Measurements from ENCODE around the gene ECSIT.
"Not testable (repeated sequence)": the region's sequence is repeated elsewhere in the genome, so short reads cannot be mapped to it uniquely, and the experiment has no call there.

ECSIT gene

GRCh38 chr19:11528551-11529341 lies at the start of gene ECSIT:
TSS of gene ECSIT (minus strand) at chr19:11529134. CDS start at chr19:11519170, 9,964 bp downstream.
- peak; percentile 55 for TF ChIP-seq POLR2A (IDR thresholded peaks at IDR 0.05; ENCODE audit: low read length)
- TF ChIP-seq GATA1 (IDR thresholded peaks at IDR 0.05; ENCODE audit: low read depth, low read length) = no peak
- peak; percentile 97 for DNase-seq

GRCh38 chr19:11577451-11578257 lies 48.7 kb upstream of the ECSIT start, which contains the start of gene ACP5:
TSS of gene ACP5 (minus strand) at chr19:11577645. CDS start at chr19:11577317, 328 bp downstream.
- TF ChIP-seq POLR2A (IDR thresholded peaks at IDR 0.05; ENCODE audit: low read length) (no peak), GATA1 (IDR thresholded peaks at IDR 0.05; ENCODE audit: low read depth, low read length) (no peak)
- DNase-seq = no peak

GRCh38 chr19:11576227-11576626 lies 47.3 kb upstream of the ECSIT start:
- DNase-seq = no peak
- TF ChIP-seq POLR2A (IDR thresholded peaks at IDR 0.05; ENCODE audit: low read length) = no peak
- TF ChIP-seq GATA1 (IDR thresholded peaks at IDR 0.05; ENCODE audit: low read depth, low read length) = no peak

- DNase-seq = no peak
- TF ChIP-seq GATA1 (IDR thresholded peaks at IDR 0.05; ENCODE audit: low read depth, low read length) = no peak
- TF ChIP-seq POLR2A (IDR thresholded peaks at IDR 0.05; ENCODE audit: low read length) = no peak
Measured at GRCh38 chr19:11574689-11575088, 45.8 kb upstream of the ECSIT start.

- not testable (repeated sequence) for DNase-seq
Measured at GRCh38 chr19:11573763-11574162, 44.8 kb upstream of the ECSIT start.

- not testable (repeated sequence) for DNase-seq
Measured at GRCh38 chr19:11573354-11573753, 44.4 kb upstream of the ECSIT start.

GRCh38 chr19:11570039-11570462 lies 41.1 kb upstream of the ECSIT start:
- no peak for DNase-seq
- no peak for TF ChIP-seq GATA1 (IDR thresholded peaks at IDR 0.05; ENCODE audit: low read depth, low read length)
- TF ChIP-seq POLR2A (IDR thresholded peaks at IDR 0.05; ENCODE audit: low read length) = no peak

GRCh38 chr19:11566164-11566563 lies 37.2 kb upstream of the ECSIT start:
- no peak for DNase-seq
- TF ChIP-seq GATA1 (IDR thresholded peaks at IDR 0.05; ENCODE audit: low read depth, low read length) (no peak), POLR2A (IDR thresholded peaks at IDR 0.05; ENCODE audit: low read length) (no peak)

GRCh38 chr19:11565649-11565980 lies 36.7 kb upstream of the ECSIT start:
- not testable (repeated sequence) for DNase-seq

GRCh38 chr19:11564082-11564807 lies 35.3 kb upstream of the ECSIT start:
- DNase-seq = not testable (repeated sequence)

GRCh38 chr19:11563532-11563931 lies 34.6 kb upstream of the ECSIT start:
- peak; percentile 83 to 84 for DNase-seq
- TF ChIP-seq GATA1 (IDR thresholded peaks at IDR 0.05; ENCODE audit: low read depth, low read length) (no peak), POLR2A (IDR thresholded peaks at IDR 0.05; ENCODE audit: low read length) (peak; percentile 51)

GRCh38 chr19:11560404-11561051 lies 31.6 kb upstream of the ECSIT start:
- DNase-seq = peak; percentile 94 to 97
- TF ChIP-seq GATA1 (IDR thresholded peaks at IDR 0.05; ENCODE audit: low read depth, low read length) (no peak), POLR2A (IDR thresholded peaks at IDR 0.05; ENCODE audit: low read length) (peak; percentile 38)

- TF ChIP-seq POLR2A (IDR thresholded peaks at IDR 0.05; ENCODE audit: low read length) (peak; percentile 98), GATA1 (IDR thresholded peaks at IDR 0.05; ENCODE audit: low read depth, low read length) (no peak)
- peak; percentile 99 for DNase-seq
Measured at GRCh38 chr19:11558881-11559828, 30.2 kb upstream of the ECSIT start, which contains the start of gene ELOF1. TSS of gene ELOF1 (minus strand) at chr19:11559230. CDS start at chr19:11554347, 4,883 bp downstream.

Measured in erythroblast (primary cell).